Heart right ventricle (tissue), 16 donors: ENCODE data around the gene FBXO11. TPM values are rescaled to one million over a fixed set of nuclear protein-coding genes. Genes with fewer than 3 reads are reported as not detected.

Experiments used
- ATAC-seq, 8 donors: fragments of 200-7000 bp; cut with Tn5 transposase; one replicate each; pipeline ENCODE4 v1.9.1; 2020; ENCODE audit warnings: mild to moderate bottlenecking in 8 of 8, moderate library complexity in 8 of 8, moderate number of reproducible peaks in 1 of 8
- DNase-seq, 2 donors: peaks; one replicate each; pipeline ENCODE4 v3.0.0-alpha.2; 2020
- H3K27ac ChIP-seq, 10 donors: fragments of 200-600 bp; sonication (generic) in 2 of 10; one replicate each; pipeline versions ENCODE4 v1.5.0 to v1.8.0; 2020 to 2022; ENCODE audit warnings: mild to moderate bottlenecking in 3 of 10
- H3K27me3 ChIP-seq, 7 donors: fragments of 200-600 bp; one replicate each; pipeline ENCODE4 v1.8.0; 2021 to 2022; ENCODE audit warnings: mild to moderate bottlenecking in 2 of 7
- H3K36me3 ChIP-seq, 9 donors: fragments of 200-600 bp; sonication (generic) in 1 of 9; one replicate each; pipeline versions ENCODE4 v1.5.0 to v1.8.0; 2020 to 2022; ENCODE audit warnings: mild to moderate bottlenecking in 2 of 9
- H3K4me1 ChIP-seq, 9 donors: fragments of 200-600 bp; sonication (generic) in 1 of 9; one replicate each; pipeline versions ENCODE4 v1.5.0 to v1.8.0; 2020 to 2022; ENCODE audit warnings: mild to moderate bottlenecking in 4 of 9
- H3K4me3 ChIP-seq, 10 donors: fragments of 200-600 bp; sonication (generic) in 2 of 10; one replicate each; pipeline versions ENCODE4 v1.5.0 to v1.8.0; 2020 to 2022; ENCODE audit warnings: mild to moderate bottlenecking in 7 of 10, moderate library complexity in 2 of 10
- H3K9me3 ChIP-seq, 11 donors: fragments of 200-600 bp in 10 of 11; sonication (generic) in 2 of 11; one replicate each; pipeline versions ENCODE4 v1.5.0 to v1.8.0; 2013 to 2022; ENCODE audit warnings: mild to moderate bottlenecking in 2 of 11, control low read depth in 1 of 11, moderate library complexity in 1 of 11
- WGBS, 2 donors: extraction: QIAGEN DNeasy Blood & Tissue Kit; methylation state at CpG; one replicate each; pipeline ENCODE4 v1.1.7; 2013; ENCODE audit warnings: inconsistent platforms in 1 of 2; 5-methylcytosine and 5-hydroxymethylcytosine counted together
- intact Hi-C, 10 donors: fragments of 100-400 bp; cut with DNase I; formaldehyde crosslinking; loops; one replicate each; pipeline versions ENCODE4 v1.11.1 to v1.14.2; 2022
- polyA plus RNA-seq, 2 donors: library from polyadenylated mRNA; stranded (reverse); fragments of 200-250 nt; gene quantifications; one replicate each; pipeline ENCODE4 v1.2.3, GENCODE V29; 2013
- total RNA-seq, 10 donors: library from RNA; stranded (reverse); fragmentation: NEBNext Ultra II Directional in 3 of 10; extraction: Animal tissue kit (Norgen Biotek cat#: 25700) in 3 of 10; gene quantifications; one replicate each; pipeline versions ENCODE4 v1.2.1 to v1.2.4, GENCODE V29; 2021 to 2023
- TF ChIP-seq, protein P1 (sequence below), 9 donors: fragments of 200-600 bp; sonication (generic) in 2 of 9; IDR thresholded peaks; one replicate each; pipeline versions ENCODE4 v1.5.0 to v1.8.0; 2021 to 2022; ENCODE audit warnings: antibody characterized with exemption in 9 of 9, mild to moderate bottlenecking in 5 of 9, moderate library complexity in 1 of 9
- donor health status: Arrhythmogenic right ventricular cardiomyopathy.
- donor health status: ischemic (EF 13 %, LVEDD 7.1; RV severe dilation, severe dysfunction).
- donor health status: healthy with polysubstance abuse.
- donor health status: DM: no; HTN: yes; CAD: no.
- donor health status: DM: no; HTN: no; CAD: no.
- donor health status: ischemic (EF 25% LVEDD 6.9; RV normal size, moderate dysfunction).
- donor health status: ischemic (EF 25% LVEDD 5.7; RV mildly dilated, moderate dysfunction).
- donor health status: healthy.
- donor health status: DM: yes; HTN: yes; CAD: no.
- donor health status: Ischemic cardiomyopathy.
- donor health status: ischemic (EF 35%, LVEDD 5.7; RV mildly dilated, moderate dysfunction).
- donor health status: nonischemic (EF 11% LVEDD 7.7; RV severe dilation, severe dysfunction).
- donor health status: DM: yes; HTN: yes; CAD: no.
- donor health status: PGD.
- donor health status: ischemic (EF 29% LVEDD 5.4; RV normal size, mild dysfunction).
- donor health status: nonischemic (EF 23%, LVEDD 6.1; RV moderate dilation, normal function).

The FBXO11 gene
- total and polyA plus RNA-seq, 12 donors, result 15.7 to 48.2 (median 36.9) TPM

DNA sequence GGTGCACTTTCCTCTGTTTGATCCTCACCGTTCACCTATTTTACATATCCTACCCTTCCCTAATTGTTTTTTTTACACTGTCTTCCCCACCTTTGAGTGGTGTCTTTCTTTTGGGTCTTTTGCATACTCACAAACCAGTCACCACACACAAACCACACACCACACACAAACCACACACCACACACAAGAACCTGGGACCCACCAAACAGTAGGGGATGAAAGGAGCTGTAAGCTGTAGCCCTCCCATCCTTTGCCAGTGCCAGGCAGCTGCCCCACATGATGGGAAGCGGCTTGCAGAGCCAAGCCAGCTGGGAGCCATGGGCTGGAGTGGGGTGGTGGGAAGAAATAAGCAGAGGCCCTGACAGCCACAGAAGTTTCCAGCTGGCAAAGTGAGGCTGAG lies 162.2 kb downstream of the FBXO11 start:
- Histone ChIP-seq H3K27me3 (peaks cover 0 to 18% (median 0%) of the 10 kb centered on the region in 7 donors), H3K4me1 (no peaks in the 10 kb centered on the region), H3K36me3 (no peaks in the 10 kb centered on the region), H3K9me3 (peaks cover 0 to 20% (median 8%) of the 10 kb centered on the region in 11 donors), H3K4me3 (no peak overlapping the region), H3K27ac (no peak overlapping the region)
- ATAC-seq, result no peak
- TF ChIP-seq, protein P1, sequence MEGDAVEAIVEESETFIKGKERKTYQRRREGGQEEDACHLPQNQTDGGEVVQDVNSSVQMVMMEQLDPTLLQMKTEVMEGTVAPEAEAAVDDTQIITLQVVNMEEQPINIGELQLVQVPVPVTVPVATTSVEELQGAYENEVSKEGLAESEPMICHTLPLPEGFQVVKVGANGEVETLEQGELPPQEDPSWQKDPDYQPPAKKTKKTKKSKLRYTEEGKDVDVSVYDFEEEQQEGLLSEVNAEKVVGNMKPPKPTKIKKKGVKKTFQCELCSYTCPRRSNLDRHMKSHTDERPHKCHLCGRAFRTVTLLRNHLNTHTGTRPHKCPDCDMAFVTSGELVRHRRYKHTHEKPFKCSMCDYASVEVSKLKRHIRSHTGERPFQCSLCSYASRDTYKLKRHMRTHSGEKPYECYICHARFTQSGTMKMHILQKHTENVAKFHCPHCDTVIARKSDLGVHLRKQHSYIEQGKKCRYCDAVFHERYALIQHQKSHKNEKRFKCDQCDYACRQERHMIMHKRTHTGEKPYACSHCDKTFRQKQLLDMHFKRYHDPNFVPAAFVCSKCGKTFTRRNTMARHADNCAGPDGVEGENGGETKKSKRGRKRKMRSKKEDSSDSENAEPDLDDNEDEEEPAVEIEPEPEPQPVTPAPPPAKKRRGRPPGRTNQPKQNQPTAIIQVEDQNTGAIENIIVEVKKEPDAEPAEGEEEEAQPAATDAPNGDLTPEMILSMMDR (IDR thresholded peaks at IDR 0.05), result no peak
- no peak for DNase-seq
- 77 to 79% methylated on average over 2 of the region's 2 CpGs for whole genome bisulfite sequencing, 2 donors
- intact Hi-C loops, result no loop called here

DNA sequence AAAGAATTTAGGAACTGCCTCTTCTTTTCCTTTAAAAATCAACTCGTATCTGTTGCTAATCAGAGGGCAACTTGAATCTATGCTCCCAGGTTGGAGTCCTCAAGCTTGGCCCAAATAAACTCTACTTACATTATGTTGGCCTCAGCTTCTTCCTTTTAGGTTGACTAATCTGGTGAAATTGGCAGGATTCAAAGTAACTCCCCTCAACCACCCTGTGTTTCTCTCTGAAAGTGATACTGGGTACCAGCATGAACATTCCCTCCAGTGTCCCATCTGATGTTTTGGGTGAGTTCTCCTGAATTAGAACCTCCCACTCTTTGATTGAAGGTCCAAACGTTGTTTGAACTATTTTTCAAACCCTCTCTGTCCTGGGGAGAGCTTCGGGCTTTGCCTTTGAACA lies 164.7 kb downstream of the FBXO11 start:
- peaks cover 0 to under 1% (median 0%) of the 10 kb centered on the region in 11 donors for H3K9me3 ChIP-seq
- TF ChIP-seq, protein P1 (IDR thresholded peaks at IDR 0.05), result no peak
- no peak overlapping the region for H3K4me3 ChIP-seq
- H3K27me3 ChIP-seq, result peaks cover 0 to 18% (median 0%) of the 10 kb centered on the region in 7 donors
- H3K4me1 ChIP-seq, result no peaks in the 10 kb centered on the region
- intact Hi-C loops, result no loop called here
- no peaks in the 10 kb centered on the region for H3K36me3 ChIP-seq
- no peak for ATAC-seq
- no peak overlapping the region for H3K27ac ChIP-seq
- WGBS, 2 donors, result 54 to 58% methylated on average over 3 of the region's 3 CpGs
- no peak for DNase-seq

DNA sequence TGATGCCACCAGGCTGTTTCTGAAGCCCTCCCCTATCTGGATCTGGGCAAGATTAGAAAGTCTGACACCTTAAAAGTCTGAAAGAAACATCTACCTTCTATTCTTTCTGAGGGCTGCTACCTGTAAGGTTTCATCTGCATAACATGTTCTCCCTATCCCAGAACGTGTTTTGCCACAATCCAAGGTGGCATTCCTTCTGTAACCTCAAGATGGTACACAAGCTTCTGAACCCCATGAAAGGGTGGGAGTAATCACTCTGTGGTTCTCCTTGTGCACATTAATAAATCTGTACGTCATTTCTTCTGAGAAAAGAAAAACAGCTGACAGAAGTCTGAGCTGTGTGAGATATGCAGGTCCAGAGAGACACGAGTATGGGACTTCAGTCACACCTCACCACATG lies 165.2 kb downstream of the FBXO11 start:
- no peaks in the 10 kb centered on the region for H3K36me3 ChIP-seq
- DNase-seq, result no peak
- H3K27ac ChIP-seq, result no peak overlapping the region
- intact Hi-C loops, result no loop called here
- H3K9me3 ChIP-seq, result no peaks in the 10 kb centered on the region
- WGBS, 2 donors, result 52 to 63% methylated on average over 3 of the region's 3 CpGs
- TF ChIP-seq, protein P1 (IDR thresholded peaks at IDR 0.05), result no peak
- H3K27me3 ChIP-seq, result peaks cover 0 to 18% (median 0%) of the 10 kb centered on the region in 7 donors
- no peaks in the 10 kb centered on the region for H3K4me1 ChIP-seq
- H3K4me3 ChIP-seq, result no peak overlapping the region
- no peak for ATAC-seq

Other genes with a start within 250 kb of the FBXO11 start
- gene MSH6, start 123.4 kb downstream of the FBXO11 start, total RNA-seq, result 10 to 100 TPM; 19.0 to 25.2 (median 21.5) TPM
- 1 to 10 TPM; 4.5 to 9.8 TPM for gene MSH6, start 123.4 kb downstream of the FBXO11 start, polyA plus RNA-seq